ENCODE results near the gene MRLN. TPM values are rescaled to one million over a fixed set of nuclear protein-coding genes. Genes with fewer than 3 reads are reported as not detected.
"Not testable (repeated sequence)": the region's sequence is repeated elsewhere in the genome, so short reads cannot be mapped to it uniquely, and the experiment has no call there.

Gene MRLN
- total and polyA plus RNA-seq, 10 donors: not detected

DNA sequence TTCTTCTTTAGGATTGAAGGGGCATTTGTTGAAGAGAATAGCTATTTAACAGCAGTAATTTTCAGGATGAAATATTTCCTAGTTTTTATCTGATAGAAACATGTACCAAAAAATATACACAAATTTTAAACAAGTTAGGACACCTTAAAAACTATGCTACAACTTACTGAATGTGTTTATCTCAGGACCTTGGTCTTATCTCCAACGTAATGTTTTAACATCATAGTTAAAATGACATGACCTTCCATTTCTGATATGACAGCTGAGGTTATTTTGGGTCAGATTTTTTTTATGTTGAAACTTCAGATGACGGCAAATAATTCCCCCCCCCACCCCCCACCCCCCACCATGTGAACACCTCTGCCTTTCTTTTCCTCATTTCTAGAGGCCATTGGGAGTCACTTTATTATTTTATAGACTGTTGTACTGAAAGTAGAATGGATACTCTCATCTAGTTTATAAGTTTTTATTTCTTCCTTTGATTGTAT, 8.0 kb downstream of the MRLN start:
- Histone ChIP-seq H3K9me3 (peaks cover 0 to 10% (median 4%) of the 10 kb centered on the region in 8 donors), H3K4me3 (no peak overlapping the region), H3K4me1 (no peaks in the 10 kb centered on the region), H3K27me3 (replicated peaks in 1 of 7) (no peaks in the 10 kb centered on the region), H3K27ac (peak overlapping the region in 5 of 8 donors; percentile 34 to 55 (median 51)), H3K36me3 (no peaks in the 10 kb centered on the region)
- no peak for DNase-seq
- TF ChIP-seq, protein P1, sequence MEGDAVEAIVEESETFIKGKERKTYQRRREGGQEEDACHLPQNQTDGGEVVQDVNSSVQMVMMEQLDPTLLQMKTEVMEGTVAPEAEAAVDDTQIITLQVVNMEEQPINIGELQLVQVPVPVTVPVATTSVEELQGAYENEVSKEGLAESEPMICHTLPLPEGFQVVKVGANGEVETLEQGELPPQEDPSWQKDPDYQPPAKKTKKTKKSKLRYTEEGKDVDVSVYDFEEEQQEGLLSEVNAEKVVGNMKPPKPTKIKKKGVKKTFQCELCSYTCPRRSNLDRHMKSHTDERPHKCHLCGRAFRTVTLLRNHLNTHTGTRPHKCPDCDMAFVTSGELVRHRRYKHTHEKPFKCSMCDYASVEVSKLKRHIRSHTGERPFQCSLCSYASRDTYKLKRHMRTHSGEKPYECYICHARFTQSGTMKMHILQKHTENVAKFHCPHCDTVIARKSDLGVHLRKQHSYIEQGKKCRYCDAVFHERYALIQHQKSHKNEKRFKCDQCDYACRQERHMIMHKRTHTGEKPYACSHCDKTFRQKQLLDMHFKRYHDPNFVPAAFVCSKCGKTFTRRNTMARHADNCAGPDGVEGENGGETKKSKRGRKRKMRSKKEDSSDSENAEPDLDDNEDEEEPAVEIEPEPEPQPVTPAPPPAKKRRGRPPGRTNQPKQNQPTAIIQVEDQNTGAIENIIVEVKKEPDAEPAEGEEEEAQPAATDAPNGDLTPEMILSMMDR (IDR thresholded peaks at IDR 0.05 in 8 of 11, conservative IDR thresholded peaks at IDR 0.05 in 3 of 11): no peak
- WGBS, 5 donors: 63 to 75% (median 70%) methylated on average over 2 of the region's 2 CpGs
- intact Hi-C loops (cut with DNase I; ENCODE audit: low total_unique reads): no loop called here

DNA sequence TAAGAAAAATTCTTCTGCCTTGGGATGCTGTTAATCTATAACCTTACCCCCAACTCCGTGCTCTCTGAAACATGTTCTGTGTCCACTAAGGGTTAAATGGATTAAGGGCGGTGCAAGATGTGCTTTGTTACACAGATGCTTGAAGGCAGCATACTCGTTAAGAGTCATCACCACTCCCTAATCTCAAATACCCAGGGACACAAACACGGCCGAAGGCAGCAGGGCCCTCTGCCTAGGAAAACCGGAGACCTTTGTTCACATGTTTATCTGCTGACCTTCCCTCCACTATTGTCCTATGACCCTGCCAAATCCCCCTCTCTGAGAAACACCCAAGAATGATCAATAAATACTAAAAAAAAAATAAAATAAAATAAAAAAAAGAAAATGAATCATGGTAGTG, 8.5 kb downstream of the MRLN start:
- 48 to 78% (median 67%) methylated on average over 6 of the region's 6 CpGs for WGBS, 5 donors
- H3K4me1 ChIP-seq; H3K4me3 ChIP-seq; H3K27me3 ChIP-seq (replicated peaks in 1 of 7); intact Hi-C loops (cut with DNase I; ENCODE audit: low total_unique reads); DNase-seq; H3K36me3 ChIP-seq: not testable (repeated sequence)
- Histone ChIP-seq H3K27ac (peak overlapping the region in 5 of 8 donors; percentile 34 to 55 (median 51)), H3K9me3 (peaks cover 0 to 10% (median 4%) of the 10 kb centered on the region in 8 donors)

DNA sequence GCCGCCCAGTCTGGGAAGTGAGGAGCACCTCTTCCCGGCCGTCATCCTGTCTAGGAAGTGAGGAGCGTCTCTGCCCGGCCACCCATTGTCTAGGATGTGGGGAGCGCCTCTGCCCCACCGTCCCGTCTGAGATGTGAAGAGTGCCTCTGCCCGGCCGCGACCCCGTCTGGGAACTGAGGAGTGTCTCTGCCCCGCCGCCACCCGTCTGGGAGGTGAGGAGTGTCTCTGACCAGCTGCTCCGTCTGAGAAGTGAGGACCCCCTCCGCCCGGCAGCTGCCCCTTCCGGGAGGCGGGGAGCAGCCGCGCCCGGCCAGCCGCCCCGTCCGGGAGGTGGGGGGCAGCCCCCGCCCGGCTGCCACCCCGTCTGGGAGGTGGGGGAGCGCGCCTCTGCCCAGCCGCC, 9.1 kb downstream of the MRLN start:
- intact Hi-C loops (cut with DNase I; ENCODE audit: low total_unique reads): not testable (repeated sequence)

DNA sequence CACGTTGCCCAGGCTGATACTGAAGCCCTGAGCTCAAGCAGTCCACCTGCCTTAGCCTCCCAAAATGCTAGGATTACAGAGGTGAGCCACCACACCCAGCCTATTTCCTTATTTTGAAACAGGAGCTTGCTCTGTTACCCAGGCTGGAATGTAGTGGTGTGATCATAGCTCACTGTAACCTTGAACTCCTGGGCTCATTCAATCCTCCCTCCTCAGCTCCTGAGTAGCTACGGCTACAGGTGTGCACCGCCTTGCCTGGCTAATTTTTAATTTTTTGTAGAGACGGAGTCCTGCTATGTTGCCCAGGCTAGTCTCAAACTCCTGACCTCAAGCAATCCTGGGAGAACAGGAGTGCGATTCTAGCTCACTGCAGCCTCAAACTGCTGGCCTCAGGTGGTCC, 11.7 kb downstream of the MRLN start:
- no peak for DNase-seq
- H3K27me3 ChIP-seq (replicated peaks in 1 of 7): no peaks in the 10 kb centered on the region
- H3K4me3 ChIP-seq: no peak overlapping the region
- H3K4me1 ChIP-seq: no peaks in the 10 kb centered on the region
- 85 to 92% (median 89%) methylated on average over 5 of the region's 5 CpGs for WGBS, 5 donors
- no peaks in the 10 kb centered on the region for H3K36me3 ChIP-seq
- TF ChIP-seq, protein P1 (IDR thresholded peaks at IDR 0.05 in 8 of 11, conservative IDR thresholded peaks at IDR 0.05 in 3 of 11): no peak
- TF ChIP-seq POLR2A (IDR thresholded peaks at IDR 0.05) (no peak), POLR2AphosphoS5 (IDR thresholded peaks at IDR 0.05) (no peak)
- peaks cover 0 to 10% (median 4%) of the 10 kb centered on the region in 8 donors for H3K9me3 ChIP-seq
- H3K27ac ChIP-seq: no peak overlapping the region
- intact Hi-C loops (cut with DNase I; ENCODE audit: low total_unique reads): no loop called here

More for the DNA sequence above, 9.1 kb downstream of the MRLN start:
- 91 to 96% (median 94%) methylated on average over 20 to 32 of the region's 32 CpGs for WGBS, 5 donors
- not testable (repeated sequence) for H3K4me1 ChIP-seq; H3K27me3 ChIP-seq (replicated peaks in 1 of 7); H3K36me3 ChIP-seq; H3K4me3 ChIP-seq; DNase-seq
- peaks cover 0 to 10% (median 4%) of the 10 kb centered on the region in 8 donors for H3K9me3 ChIP-seq
- peak overlapping the region in 3 of 8 donors; percentile 14 to 60 (median 40) for H3K27ac ChIP-seq

DNA sequence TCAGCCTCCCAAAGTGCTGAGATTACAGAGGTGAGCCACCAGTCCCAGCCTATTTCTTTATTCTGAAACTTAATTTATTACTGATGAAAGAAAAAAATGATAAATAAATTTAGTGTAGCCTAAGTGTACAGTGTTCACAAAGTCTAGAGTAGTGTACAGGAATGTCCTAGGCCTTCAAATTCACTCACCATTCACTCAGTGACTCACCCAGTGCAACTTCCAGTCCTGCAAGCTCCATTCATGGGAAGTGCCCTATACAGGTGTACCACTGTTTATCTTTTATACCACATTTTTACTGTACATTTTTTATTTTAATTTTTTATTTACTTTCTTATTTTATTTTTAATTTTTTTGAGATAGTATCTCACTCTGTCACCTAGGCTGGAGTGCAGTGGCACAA, 12.2 kb downstream of the MRLN start:
- intact Hi-C loops (cut with DNase I; ENCODE audit: low total_unique reads): no loop called here
- H3K27me3 ChIP-seq (replicated peaks in 1 of 7): no peaks in the 10 kb centered on the region
- no peaks in the 10 kb centered on the region for H3K36me3 ChIP-seq
- no peak for DNase-seq
- no peak overlapping the region for H3K27ac ChIP-seq
- H3K4me3 ChIP-seq: no peak overlapping the region
- peaks cover 0 to 10% (median 4%) of the 10 kb centered on the region in 8 donors for H3K9me3 ChIP-seq
- H3K4me1 ChIP-seq: no peaks in the 10 kb centered on the region
- TF ChIP-seq POLR2A (IDR thresholded peaks at IDR 0.05) (no peak), POLR2AphosphoS5 (IDR thresholded peaks at IDR 0.05) (no peak)

DNA sequence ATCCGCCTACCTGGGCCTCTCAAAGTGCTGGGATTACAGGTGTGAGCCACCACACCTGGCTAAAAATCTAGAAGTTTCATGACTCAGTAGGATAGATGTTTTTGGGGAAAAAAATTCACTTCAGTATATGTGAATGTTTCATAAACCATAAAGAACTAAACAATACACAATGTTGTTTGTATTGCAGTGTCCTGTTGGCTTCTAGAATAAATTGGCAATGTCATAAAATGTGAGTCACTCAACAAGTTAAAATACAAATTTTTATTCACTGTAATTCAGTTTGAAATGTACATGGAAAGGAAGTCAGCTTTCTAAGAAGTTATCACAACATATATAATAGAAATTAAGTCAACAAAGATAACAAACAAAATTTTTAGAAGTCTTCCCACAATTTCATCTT, 16.5 kb downstream of the MRLN start:
- DNase-seq: no peak
- WGBS, 5 donors: 80 to 97% (median 87%) methylated on average over 1 of the region's 1 CpG
- H3K27me3 ChIP-seq (replicated peaks in 1 of 7): no peaks in the 10 kb centered on the region
- H3K27ac ChIP-seq: no peak overlapping the region
- no peaks in the 10 kb centered on the region for H3K4me1 ChIP-seq
- H3K36me3 ChIP-seq: no peaks in the 10 kb centered on the region
- H3K4me3 ChIP-seq: no peak overlapping the region
- no peaks in the 10 kb centered on the region for H3K9me3 ChIP-seq
- TF ChIP-seq, protein P1 (IDR thresholded peaks at IDR 0.05 in 8 of 11, conservative IDR thresholded peaks at IDR 0.05 in 3 of 11): no peak
- TF ChIP-seq POLR2AphosphoS5 (IDR thresholded peaks at IDR 0.05): no peak
- TF ChIP-seq POLR2A (IDR thresholded peaks at IDR 0.05): no peak
- intact Hi-C loops (cut with DNase I; ENCODE audit: low total_unique reads): no loop called here
